IMR-90 (cell line): Measurements from ENCODE around the gene ANO2. TPM values are rescaled to one million over a fixed set of nuclear protein-coding genes. Genes with fewer than 3 reads are reported as not detected.

Experiments used
- ATAC-seq: fragments of 200-7000 bp; cut with Tn5 transposase; 2 replicates; pipeline ENCODE4 v1.9.1; 2020; ENCODE audit warnings: low read depth, mild to moderate bottlenecking, moderate library complexity
- BruUV-seq: library from RNA; stranded (reverse); fragments of 400-500 nt; replicated peaks from 2 replicates; lab custom pipeline; 2021; lab: Mats Ljungman, UMichigan
- CTCF ChIA-PET: fragments of 300-600 bp; formaldehyde crosslinking; extraction: SDS; loops from one replicate; lab custom pipeline; 2021; ENCODE audit warnings: antibody characterized with exemption; lab: Yijun Ruan, JAX
- POLR2A ChIA-PET: fragments of 300-600 bp; sonication (Branson Sonifier 250); formaldehyde crosslinking; loops from one replicate; lab custom pipeline; 2022; ENCODE audit warnings: antibody characterized with exemption; ENCODE audit not compliant: unreplicated experiment; lab: Charles Lee
- DNase-seq: peaks from one replicate; pipeline ENCODE4 v3.0.0; 2013
- H2AFZ ChIP-seq: replicated peaks from 2 replicates; pipeline ENCODE3; 2013; ENCODE audit warnings: low read length, mild to moderate bottlenecking; ENCODE audit not compliant: poor library complexity
- H2AK5ac ChIP-seq: 2 replicates; pipeline ENCODE4 v1.6.1; 2013; ENCODE audit warnings: low read depth, low read length, inconsistent platforms
- H2AK9ac ChIP-seq: replicated peaks from 2 replicates; pipeline ENCODE3; 2013; ENCODE audit warnings: mild to moderate bottlenecking, low read depth, low read length, moderate library complexity; ENCODE audit not compliant: poor library complexity
- H2BK120ac ChIP-seq: 2 replicates; pipeline ENCODE4 v1.6.1; 2013; ENCODE audit warnings: low read depth, low read length, inconsistent platforms
- H2BK15ac ChIP-seq: 3 replicates; pipeline ENCODE4 v1.6.1; 2013; ENCODE audit warnings: low read depth, low read length, inconsistent platforms
- H2BK20ac ChIP-seq: 2 replicates; pipeline ENCODE4 v1.6.1; 2013; ENCODE audit warnings: low read depth, mild to moderate bottlenecking, inconsistent platforms, low read length, moderate library complexity
- H2BK5ac ChIP-seq: 2 replicates; pipeline ENCODE4 v1.6.1; 2013; ENCODE audit warnings: mild to moderate bottlenecking, low read depth, low read length, inconsistent platforms; ENCODE audit not compliant: poor library complexity, severe bottlenecking
- H3K14ac ChIP-seq: replicated peaks from 2 replicates; pipeline ENCODE4 v1.6.1; 2013; ENCODE audit warnings: low read depth, low read length, inconsistent platforms
- H3K18ac ChIP-seq: 2 replicates; pipeline ENCODE4 v1.6.1; 2013; ENCODE audit warnings: low read depth, low read length, control low read depth
- H3K23ac ChIP-seq: 2 replicates; pipeline ENCODE4 v1.6.1; 2013; ENCODE audit warnings: low read depth, low read length, inconsistent platforms
- H3K27ac ChIP-seq: 2 replicates; pipeline ENCODE4 v1.5.1; 2013; ENCODE audit warnings: mild to moderate bottlenecking, control low read depth, low read length; ENCODE audit not compliant: insufficient read depth
- H3K27me3 ChIP-seq: 2 replicates; pipeline ENCODE4 v1.6.1; 2013; ENCODE audit warnings: low read length; ENCODE audit not compliant: control insufficient read depth, insufficient read depth
- H3K36me3 ChIP-seq: 2 replicates; pipeline ENCODE4 v1.6.1; 2013; ENCODE audit warnings: low read length, mixed read lengths; ENCODE audit not compliant: control insufficient read depth, insufficient read depth
- H3K4ac ChIP-seq: 2 replicates; pipeline ENCODE4 v1.6.1; 2013; ENCODE audit warnings: low read depth, low read length, inconsistent platforms
- H3K4me1 ChIP-seq: 2 replicates; pipeline ENCODE4 v1.6.1; 2013; ENCODE audit warnings: low read length, mixed read lengths; ENCODE audit not compliant: control insufficient read depth, insufficient read depth
- H3K4me2 ChIP-seq: 2 replicates; pipeline ENCODE4 v1.6.1; 2013; ENCODE audit warnings: low read depth, mild to moderate bottlenecking, control low read depth, low read length, moderate library complexity
- H3K4me3 ChIP-seq: 2 replicates; pipeline ENCODE4 v1.5.1; 2013; ENCODE audit warnings: low read depth, mild to moderate bottlenecking, control low read depth, low read length, moderate library complexity; ENCODE audit not compliant: insufficient read depth
- H3K56ac ChIP-seq: 2 replicates; pipeline ENCODE4 v1.6.1; 2013; ENCODE audit warnings: low read length, inconsistent platforms; ENCODE audit not compliant: insufficient read depth; ENCODE audit errors: extremely low read depth
- H3K79me1 ChIP-seq, 2 experiments: 2 replicates each; pipeline ENCODE4 v1.6.1; 2013; ENCODE audit warnings: low read length in 2 of 2, inconsistent platforms in 1 of 2, low read depth in 1 of 2
- H3K9ac ChIP-seq: 2 replicates; pipeline ENCODE4 v1.6.1; 2013; ENCODE audit warnings: low read depth, low read length, control low read depth
- H3K9me1 ChIP-seq: 2 replicates; pipeline ENCODE4 v1.6.1; 2013; ENCODE audit warnings: low read length, inconsistent platforms; ENCODE audit not compliant: insufficient read depth
- H3K9me3 ChIP-seq: 2 replicates; pipeline ENCODE4 v1.6.1; 2013; ENCODE audit warnings: low read length; ENCODE audit not compliant: control insufficient read depth, insufficient read depth
- H4K20me1 ChIP-seq: 2 replicates; pipeline ENCODE4 v1.6.1; 2013; ENCODE audit warnings: low read length, inconsistent platforms; ENCODE audit not compliant: insufficient read depth
- H4K5ac ChIP-seq: 2 replicates; pipeline ENCODE4 v1.6.1; 2013; ENCODE audit warnings: mild to moderate bottlenecking, low read depth, low read length, control low read depth
- H4K8ac ChIP-seq, 2 experiments: 2 replicates each; pipeline ENCODE4 v1.6.1; 2013; ENCODE audit warnings: low read depth in 2 of 2, low read length in 2 of 2, control low read depth in 1 of 2, inconsistent platforms in 1 of 2
- H4K91ac ChIP-seq: 2 replicates; pipeline ENCODE4 v1.6.1; 2013; ENCODE audit warnings: low read depth, low read length, inconsistent platforms; ENCODE audit not compliant: insufficient read depth
- BHLHE40 ChIP-seq: fragments of 150-350 bp; IDR thresholded peaks from 2 replicates; pipeline ENCODE4 v1.6.1; 2016; ENCODE audit warnings: mild to moderate bottlenecking, low read depth, low read length
- ELK1 ChIP-seq: fragments of 150-350 bp; IDR thresholded peaks from 2 replicates; pipeline ENCODE4 v1.6.1; 2016; ENCODE audit warnings: low read depth, mild to moderate bottlenecking, low read length, moderate library complexity, borderline replicate concordance
- MAFK ChIP-seq: IDR thresholded peaks from 2 replicates; pipeline ENCODE4 v1.6.1; 2012; ENCODE audit warnings: low read depth, low read length, improper control_type of control experiment
- MAZ ChIP-seq: IDR thresholded peaks from 2 replicates; pipeline ENCODE4 v1.6.1; 2012; ENCODE audit warnings: low read depth, mild to moderate bottlenecking, low read length, improper control_type of control experiment, moderate library complexity, borderline replicate concordance
- NFE2L2 ChIP-seq: fragments of 150-350 bp; IDR thresholded peaks from 2 replicates; pipeline ENCODE4 v1.6.1; 2016; ENCODE audit warnings: low read depth, mild to moderate bottlenecking, low read length
- RAD21 ChIP-seq: IDR thresholded peaks from 2 replicates; pipeline ENCODE4 v1.6.1; 2012; ENCODE audit warnings: low read length, improper control_type of control experiment
- RCOR1 ChIP-seq: IDR thresholded peaks from 2 replicates; pipeline ENCODE4 v1.6.1; 2012; ENCODE audit warnings: mild to moderate bottlenecking, low read length, improper control_type of control experiment; ENCODE audit not compliant: insufficient replicate concordance
- RFX5 ChIP-seq: IDR thresholded peaks from 2 replicates; pipeline ENCODE4 v1.8.0; 2012; ENCODE audit warnings: low read depth, mild to moderate bottlenecking, low read length, moderate library complexity
- SMC3 ChIP-seq: fragments of 150-350 bp; IDR thresholded peaks from 2 replicates; pipeline ENCODE4 v1.6.1; 2016; ENCODE audit warnings: low read depth, mild to moderate bottlenecking, antibody characterized with exemption, low read length, moderate library complexity
- USF2 ChIP-seq: fragments of 150-350 bp; IDR thresholded peaks from 2 replicates; pipeline ENCODE4 v1.6.1; 2017; ENCODE audit warnings: mild to moderate bottlenecking, antibody characterized with exemption, low read length, low read depth
- dilution Hi-C: fragments of 300-500 bp; cut with HindIII; formaldehyde crosslinking; loops from one replicate; pipeline ENCODE4 v1.14.3; 2018; ENCODE audit warnings: low sequenced_read_pairs; ENCODE audit not compliant: unreplicated experiment
- in situ Hi-C: fragments of 300-500 bp; cut with MboI; formaldehyde crosslinking; loops from 3 replicates; pipeline ENCODE4 v1.14.3; 2019; ENCODE audit warnings: low sequenced_read_pairs, inconsistent platforms, mixed read lengths
- intact Hi-C: fragments of 100-400 bp; cut with micrococcal nuclease; formaldehyde crosslinking; loops from 2 replicates; pipeline ENCODE4 v1.10.0; 2022
- polyA plus RNA-seq, 3 experiments: library from polyadenylated mRNA; depleted of rRNA; stranded (reverse); fragments of >200 nt; gene quantifications; 2 replicates each; pipeline ENCODE4 v1.2.3, GENCODE V29; 2012; ENCODE audit warnings: low replicate concordance in 1 of 3
- total RNA-seq: library from RNA; depleted of rRNA; stranded (reverse); fragments of >200 nt; gene quantifications from 2 replicates; pipeline ENCODE4 v1.2.3, GENCODE V29; 2012

The ANO2 gene
- total and polyA plus RNA-seq, 2 of the 4 experiments (the other 2 are of a cell fraction): 0.22 TPM; not detected in 1

DNA sequence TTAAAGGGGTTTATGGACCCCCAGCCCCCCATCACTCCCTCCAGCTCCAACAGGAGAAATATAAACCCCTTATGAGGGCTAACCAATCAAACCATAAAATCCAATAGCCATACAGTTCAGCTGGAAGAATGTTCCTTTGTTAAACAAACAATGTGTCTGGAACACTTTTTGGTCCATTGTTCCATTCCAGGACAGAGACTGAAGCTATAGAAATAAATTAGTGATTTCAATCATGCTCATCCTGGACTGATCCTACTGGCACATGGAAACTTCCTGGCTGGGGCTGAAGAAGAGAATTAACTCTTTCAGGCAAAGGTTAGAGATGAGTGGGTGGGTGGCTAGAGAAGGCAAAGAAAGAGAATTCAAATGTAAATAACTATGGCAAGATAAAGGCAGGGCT lies 63.4 kb downstream of the ANO2 start:
- no peaks in the 10 kb centered on the region for H3K36me3 ChIP-seq
- no peak overlapping the region for H3K18ac ChIP-seq
- peaks cover 7% of the 10 kb centered on the region for H3K27me3 ChIP-seq
- ATAC-seq (no peak), DNase-seq (no peak)
- BruUV-seq: no TSS peak
- in situ Hi-C loops (no loop called here), dilution Hi-C loops (no loop called here), intact Hi-C loops (no loop called here)
- ChIA-PET CTCF (no interaction called here), POLR2A (no interaction called here)
- H2AFZ ChIP-seq: no peak overlapping the region
- H3K4ac ChIP-seq: no peak overlapping the region
- H3K23ac ChIP-seq: no peak overlapping the region
- H3K4me3 ChIP-seq: no peak overlapping the region
- H4K5ac ChIP-seq: no peak overlapping the region
- no peak overlapping the region for H2BK120ac ChIP-seq
- no peak overlapping the region for H4K91ac ChIP-seq
- H3K9ac ChIP-seq: no peak overlapping the region
- H3K56ac ChIP-seq: no peak overlapping the region
- H2BK5ac ChIP-seq: no peak overlapping the region
- no peak overlapping the region for H3K14ac ChIP-seq
- no peak overlapping the region for H3K4me2 ChIP-seq
- no peak overlapping the region for H4K8ac ChIP-seq
- H3K4me1 ChIP-seq: no peaks in the 10 kb centered on the region
- TF ChIP-seq MAZ: no peak
- no peak for TF ChIP-seq RAD21
- TF ChIP-seq MAFK: no peak
- TF ChIP-seq USF2: no peak
- TF ChIP-seq RCOR1: no peak
- no peak for TF ChIP-seq ELK1
- no peak for TF ChIP-seq SMC3
- TF ChIP-seq NFE2L2: no peak
- no peak for TF ChIP-seq BHLHE40
- TF ChIP-seq RFX5: no peak
- no peak overlapping the region for H2AK5ac ChIP-seq
- H2AK9ac ChIP-seq: no peak overlapping the region
- H3K9me3 ChIP-seq: no peaks in the 10 kb centered on the region
- H3K9me1 ChIP-seq: no peaks in the 10 kb centered on the region
- H4K20me1 ChIP-seq: no peaks in the 10 kb centered on the region
- H3K27ac ChIP-seq: no peak overlapping the region
- H2BK20ac ChIP-seq: no peak overlapping the region
- no peaks in the 10 kb centered on the region for H3K79me1 ChIP-seq
- H2BK15ac ChIP-seq: no peak overlapping the region
